Mesenchymal stem cell (in vitro differentiated cells and primary cell): ENCODE measurements around the gene NPLOC4.

ENCODE experiments used
- DNase-seq: peaks from one replicate; pipeline ENCODE4 v3.0.0-alpha.2; 2013
- H2AFZ ChIP-seq: one replicate; pipeline ENCODE4 v1.6.1; 2013; ENCODE audit warnings: low read depth, mild to moderate bottlenecking, control low read depth, inconsistent platforms, low read length, moderate library complexity
- H2AK5ac ChIP-seq: 2 replicates; pipeline ENCODE4 v1.6.1; 2013; ENCODE audit warnings: low read length, moderate library complexity, mild to moderate bottlenecking, inconsistent platforms; ENCODE audit not compliant: severe bottlenecking
- H2BK120ac ChIP-seq: one replicate; pipeline ENCODE4 v1.6.1; 2013; ENCODE audit warnings: low read depth, mild to moderate bottlenecking, inconsistent platforms, low read length, moderate library complexity
- H2BK12ac ChIP-seq, 2 experiments: one replicate each; pipeline ENCODE4 v1.6.1; 2013; ENCODE audit warnings: inconsistent platforms in 2 of 2, low read length in 2 of 2, mild to moderate bottlenecking in 2 of 2, moderate library complexity in 2 of 2, control low read depth in 1 of 2
- H2BK15ac ChIP-seq: one replicate; pipeline ENCODE4 v1.6.1; 2013; ENCODE audit warnings: mild to moderate bottlenecking, low read depth, inconsistent platforms; ENCODE audit not compliant: poor library complexity, severe bottlenecking
- H2BK5ac ChIP-seq: 2 replicates; pipeline ENCODE4 v1.6.1; 2013; ENCODE audit warnings: low read depth, mild to moderate bottlenecking, low read length, control low read depth, inconsistent platforms; ENCODE audit not compliant: poor library complexity, severe bottlenecking
- H3K14ac ChIP-seq, 2 experiments: one replicate each; pipeline ENCODE4 v1.6.1; 2013; ENCODE audit warnings: inconsistent platforms in 2 of 2, low read length in 2 of 2, control low read depth in 1 of 2, mild to moderate bottlenecking in 1 of 2, moderate library complexity in 1 of 2
- H3K18ac ChIP-seq, 2 experiments: one replicate each; pipeline ENCODE4 v1.6.1; 2013; ENCODE audit warnings: inconsistent platforms in 2 of 2, low read length in 2 of 2, control low read depth in 1 of 2, low read depth in 1 of 2, mild to moderate bottlenecking in 1 of 2
- H3K23ac ChIP-seq, 2 experiments: one replicate each; pipeline ENCODE4 v1.6.1; 2013; ENCODE audit warnings: inconsistent platforms in 2 of 2, low read length in 2 of 2, mild to moderate bottlenecking in 2 of 2, moderate library complexity in 2 of 2, control low read depth in 1 of 2
- H3K27ac ChIP-seq: 2 replicates; pipeline ENCODE4 v1.5.1; 2013; ENCODE audit warnings: mild to moderate bottlenecking, moderate library complexity, low read length, control low read depth, inconsistent platforms; ENCODE audit not compliant: poor library complexity, severe bottlenecking
- H3K27me3 ChIP-seq, 2 experiments: 2 replicates each; pipeline versions ENCODE4 v1.6.1 to v1.7.0; 2013; ENCODE audit warnings: low read length in 2 of 2, mild to moderate bottlenecking in 2 of 2, moderate library complexity in 2 of 2, control low read depth in 1 of 2, inconsistent platforms in 1 of 2; ENCODE audit not compliant: control insufficient read depth in 1 of 2, insufficient read depth in 1 of 2
- H3K36me3 ChIP-seq, 2 experiments: 2 replicates each; pipeline versions ENCODE4 v1.6.1 to v1.7.0; 2013; ENCODE audit warnings: low read length in 2 of 2, control low read depth in 1 of 2, inconsistent platforms in 1 of 2, low read depth in 1 of 2, mild to moderate bottlenecking in 1 of 2; ENCODE audit not compliant: insufficient read depth in 2 of 2, control insufficient read depth in 1 of 2
- H3K4ac ChIP-seq, 2 experiments: one replicate each; pipeline ENCODE4 v1.6.1; 2013; ENCODE audit warnings: inconsistent platforms in 2 of 2, low read length in 2 of 2, mild to moderate bottlenecking in 2 of 2, moderate library complexity in 2 of 2, control low read depth in 1 of 2, low read depth in 1 of 2
- H3K4me1 ChIP-seq: 2 replicates; pipeline ENCODE4 v1.6.1; 2013; ENCODE audit warnings: low read depth, low read length, control low read depth; ENCODE audit not compliant: control insufficient read depth, insufficient read depth
- H3K4me2 ChIP-seq: 2 replicates; pipeline ENCODE4 v1.6.1; 2013; ENCODE audit warnings: low read length, mild to moderate bottlenecking, inconsistent platforms; ENCODE audit not compliant: poor library complexity, severe bottlenecking
- H3K4me3 ChIP-seq, 2 experiments: 2 replicates each; pipeline versions ENCODE4 v1.5.1 to v1.7.0; 2013; ENCODE audit warnings: low read length in 2 of 2, mild to moderate bottlenecking in 2 of 2, control low read depth in 1 of 2, low read depth in 1 of 2; ENCODE audit not compliant: insufficient read depth in 1 of 2
- H3K79me1 ChIP-seq: replicated peaks from 2 replicates; pipeline ENCODE4 v1.6.1; 2013; ENCODE audit warnings: mild to moderate bottlenecking, control low read depth, low read length, inconsistent platforms; ENCODE audit not compliant: poor library complexity, severe bottlenecking
- H3K9ac ChIP-seq: 2 replicates; pipeline ENCODE4 v1.7.0; 2013; ENCODE audit warnings: mild to moderate bottlenecking, low read length, moderate library complexity
- H3K9me3 ChIP-seq: 2 replicates; pipeline ENCODE4 v1.7.0; 2013; ENCODE audit warnings: mild to moderate bottlenecking, low read length; ENCODE audit not compliant: control insufficient read depth
- H4K8ac ChIP-seq: one replicate; pipeline ENCODE4 v1.6.1; 2013; ENCODE audit warnings: inconsistent platforms, mild to moderate bottlenecking, low read length, moderate library complexity
- H4K91ac ChIP-seq: one replicate; pipeline ENCODE4 v1.6.1; 2013; ENCODE audit warnings: mild to moderate bottlenecking, low read length, inconsistent platforms
- WGBS: methylation state at CpG from one replicate; pipeline ENCODE4 v1.1.7; 2013; ENCODE audit warnings: mixed read lengths; 5-methylcytosine and 5-hydroxymethylcytosine counted together

Gene NPLOC4

DNA sequence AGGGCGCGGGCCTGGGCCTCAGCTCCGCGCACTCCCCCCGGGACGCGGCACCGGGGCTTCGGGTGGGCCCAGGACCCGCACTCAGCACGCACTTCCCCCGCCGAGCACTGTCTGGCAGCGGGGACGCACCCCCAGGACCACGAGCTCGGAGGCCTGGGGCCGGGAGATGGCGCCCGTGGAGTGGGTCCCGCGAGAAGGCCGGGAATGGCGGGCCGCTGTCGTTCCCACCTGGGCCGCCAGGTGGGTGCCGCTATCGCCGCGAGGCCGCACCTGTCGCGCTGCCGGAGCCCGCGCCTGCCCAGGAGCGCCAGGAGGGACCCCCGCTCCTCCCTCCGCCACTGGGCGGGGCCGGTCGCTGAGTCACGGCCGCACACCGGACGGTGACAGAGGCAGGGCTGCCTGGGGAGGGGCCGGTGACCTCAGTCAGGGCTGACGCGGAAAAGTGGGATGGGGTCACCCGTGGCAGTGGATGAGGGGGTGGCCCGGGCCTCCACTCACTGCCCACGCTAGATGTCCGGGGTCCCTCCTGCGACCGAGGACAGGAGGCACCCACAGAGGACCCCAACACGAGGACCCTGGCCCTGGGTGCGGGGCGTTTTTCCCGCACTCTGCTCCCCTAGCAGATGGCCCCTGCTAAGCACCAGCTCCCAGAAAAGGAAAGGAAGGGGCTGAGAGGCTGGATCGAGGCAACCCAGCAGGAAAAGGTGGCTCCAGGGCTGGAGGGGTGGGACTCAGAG, 117.5 kb downstream of the NPLOC4 start:
- Histone ChIP-seq H3K9ac (peak overlapping the region; percentile 63), H3K18ac (peak overlapping the region; percentile 52 to 95), H4K8ac (peak overlapping the region; percentile 51), H3K4ac (peak overlapping the region; percentile 73 to 83), H3K9me3 (no peaks in the 10 kb centered on the region), H3K79me1 (peaks cover 4% of the 10 kb centered on the region), H2BK120ac (peak overlapping the region; percentile 66), H3K4me1 (peaks cover 67% of the 10 kb centered on the region), H4K91ac (peak overlapping the region; percentile 73), H3K4me2 (peak overlapping the region; percentile 95), H2BK12ac (peak overlapping the region in 1 of 2 experiments; percentile 47), H2AK5ac (peak overlapping the region; percentile 22), H3K27me3 (peaks cover 0 to 16% of the 10 kb centered on the region in 2 experiments), H2BK5ac (no peak overlapping the region), H3K14ac (peak overlapping the region in 1 of 2 experiments; percentile 95), H3K36me3 (peaks cover 3 to 21% of the 10 kb centered on the region in 2 experiments), H2AFZ (peak overlapping the region; percentile 56), H2BK15ac (no peak overlapping the region), H3K27ac (no peak overlapping the region), H3K23ac (peak overlapping the region in 1 of 2 experiments; percentile 60), H3K4me3 (peak overlapping the region; percentile 63 to 73)
- 6% methylated on average over 57 of the region's 61 CpGs for WGBS
- no peak for DNase-seq

- Histone ChIP-seq H3K9ac (peak overlapping the region; percentile 63), H2AFZ (peak overlapping the region; percentile 56), H3K4me1 (peaks cover 64% of the 10 kb centered on the region), H3K18ac (peak overlapping the region; percentile 52 to 95), H4K91ac (peak overlapping the region; percentile 73), H3K36me3 (peaks cover 3 to 21% of the 10 kb centered on the region in 2 experiments), H3K4me2 (peak overlapping the region; percentile 95), H3K79me1 (peaks cover 4% of the 10 kb centered on the region), H3K9me3 (no peaks in the 10 kb centered on the region), H2BK12ac (peak overlapping the region in 1 of 2 experiments; percentile 47), H2BK5ac (no peak overlapping the region), H4K8ac (peak overlapping the region; percentile 76), H2BK15ac (no peak overlapping the region), H3K4ac (peak overlapping the region; percentile 73 to 83), H3K27ac (peak overlapping the region; percentile 71), H2AK5ac (peak overlapping the region; percentile 22), H3K27me3 (peaks cover 0 to 10% of the 10 kb centered on the region in 2 experiments), H3K14ac (peak overlapping the region in 1 of 2 experiments; percentile 95), H3K23ac (peak overlapping the region in 1 of 2 experiments; percentile 60), H2BK120ac (no peak overlapping the region), H3K4me3 (peak overlapping the region; percentile 63 to 73)
- DNase-seq, result no peak
- WGBS, result 3% methylated on average over 45 of the region's 47 CpGs
Measured at GRCh38 chr17:81518785-81519283, 118.1 kb downstream of the NPLOC4 start.

- peak; percentile 51 for DNase-seq
- peaks cover 3 to 21% of the 10 kb centered on the region in 2 experiments for H3K36me3 ChIP-seq
- H2BK12ac ChIP-seq, result peak overlapping the region; percentile 49 to 51
- H3K14ac ChIP-seq, result peak overlapping the region in 1 of 2 experiments; percentile 46
- H4K91ac ChIP-seq, result peak overlapping the region; percentile 67
- H3K4me1 ChIP-seq, result peaks cover 60% of the 10 kb centered on the region
- H3K23ac ChIP-seq, result peak overlapping the region; percentile 23 to 51
- H2AK5ac ChIP-seq, result peak overlapping the region; percentile 33
- H3K27me3 ChIP-seq, result peaks cover 0 to 7% of the 10 kb centered on the region in 2 experiments
- no peaks in the 10 kb centered on the region for H3K9me3 ChIP-seq
- H3K4me2 ChIP-seq, result peak overlapping the region; percentile 95
- peak overlapping the region; percentile 22 for H2BK5ac ChIP-seq
- H3K27ac ChIP-seq, result peak overlapping the region; percentile 71
- H3K18ac ChIP-seq, result peak overlapping the region; percentile 37 to 95
- 15% methylated on average over 24 of the region's 24 CpGs for WGBS
- peak overlapping the region; percentile 23 to 73 for H3K4me3 ChIP-seq
- H3K4ac ChIP-seq, result peak overlapping the region; percentile 32 to 75
- H3K79me1 ChIP-seq, result peaks cover 4% of the 10 kb centered on the region
- peak overlapping the region; percentile 76 for H4K8ac ChIP-seq
- peak overlapping the region; percentile 63 for H3K9ac ChIP-seq
- H2BK120ac ChIP-seq, result peak overlapping the region; percentile 11
- H2BK15ac ChIP-seq, result no peak overlapping the region
- no peak overlapping the region for H2AFZ ChIP-seq
Measured at GRCh38 chr17:81518113-81518784, 118.7 kb downstream of the NPLOC4 start.
